Neural cell (in vitro differentiated cells): ENCODE measurements around the gene IDUA. TPM values are rescaled to one million over a fixed set of nuclear protein-coding genes. Genes with fewer than 3 reads are reported as not detected.

Experiments
- H2AFZ ChIP-seq: fragments of 200-600, 300-800 bp; sonication (generic), shearing (Covaris generic); 2 replicates; pipeline ENCODE4 v1.6.0; 2014; ENCODE audit warnings: low read depth, mild to moderate bottlenecking, antibody characterized with exemption, low read length, moderate library complexity
- H3F3A ChIP-seq: fragments of 200-600 bp; shearing (Covaris generic); 2 replicates; pipeline ENCODE4 v1.6.1; 2016; ENCODE audit warnings: mild to moderate bottlenecking, moderate library complexity, mixed read lengths, antibody characterized with exemption, low read length; ENCODE audit not compliant: insufficient read depth, poor library complexity, severe bottlenecking
- H3K27ac ChIP-seq: fragments of 200-600, 300-800 bp; sonication (generic), shearing (Covaris generic); 2 replicates; pipeline ENCODE4 v1.5.1; 2014; ENCODE audit warnings: mild to moderate bottlenecking, low read length, moderate library complexity
- H3K27me3 ChIP-seq: fragments of 300-800, 200-600 bp; sonication (generic), shearing (Covaris generic); 2 replicates; pipeline ENCODE4 v1.6.0; 2014; ENCODE audit warnings: mild to moderate bottlenecking, low read depth, low read length, moderate library complexity; ENCODE audit not compliant: insufficient read depth
- H3K36me3 ChIP-seq: fragments of 300-800, 200-600 bp; sonication (generic), shearing (Covaris generic); 2 replicates; pipeline ENCODE4 v1.5.1; 2014; ENCODE audit warnings: mild to moderate bottlenecking, antibody characterized with exemption, low read length, moderate library complexity; ENCODE audit not compliant: insufficient read depth
- H3K4me2 ChIP-seq: fragments of 300-800, 200-600 bp; sonication (generic), shearing (Covaris generic); 2 replicates; pipeline ENCODE4 v1.6.0; 2014; ENCODE audit warnings: mild to moderate bottlenecking, low read length
- H3K4me3 ChIP-seq: fragments of 300-800, 200-600 bp; sonication (generic), shearing (Covaris generic); 2 replicates; pipeline ENCODE4 v1.5.1; 2014; ENCODE audit warnings: mild to moderate bottlenecking, low read length, moderate library complexity
- H3K79me2 ChIP-seq: fragments of 200-600 bp; shearing (Covaris generic); replicated peaks from 2 replicates; pipeline ENCODE4 v1.6.0; 2014; ENCODE audit warnings: mild to moderate bottlenecking, low read length, moderate library complexity; ENCODE audit not compliant: insufficient read depth
- H3K9ac ChIP-seq: fragments of 300-800, 200-600 bp; sonication (generic), shearing (Covaris generic); 2 replicates; pipeline ENCODE4 v1.6.1; 2016; ENCODE audit warnings: mild to moderate bottlenecking, low read length, mixed read lengths
- H3K9me2 ChIP-seq: fragments of 200-600 bp; shearing (Covaris generic); 2 replicates; pipeline ENCODE4 v1.6.1; 2016; ENCODE audit warnings: mild to moderate bottlenecking, low read length, mixed read lengths; ENCODE audit not compliant: insufficient read depth
- H3K9me3 ChIP-seq: fragments of 200-600, 300-800 bp; sonication (generic), shearing (Covaris generic); 2 replicates; pipeline ENCODE4 v1.6.1; 2016; ENCODE audit warnings: mild to moderate bottlenecking, mixed run types, low read length, moderate library complexity, mixed read lengths
- H4K20me1 ChIP-seq: fragments of 200-600 bp; shearing (Covaris generic); 2 replicates; pipeline ENCODE4 v1.6.1; 2016; ENCODE audit warnings: mild to moderate bottlenecking, mixed run types; ENCODE audit not compliant: insufficient read depth
- CTCF ChIP-seq: fragments of 450-650 bp; IDR thresholded peaks from 2 replicates; pipeline ENCODE4 v1.5.1; 2014; ENCODE audit warnings: antibody characterized with exemption, mild to moderate bottlenecking, moderate library complexity; ENCODE audit not compliant: poor library complexity, severe bottlenecking
- EP300 ChIP-seq: fragments of 450-650 bp; conservative IDR thresholded peaks from 2 replicates; pipeline ENCODE4 v1.6.1; 2014; ENCODE audit warnings: antibody characterized with exemption, mild to moderate bottlenecking, moderate library complexity; ENCODE audit not compliant: poor library complexity, severe bottlenecking
- EZH2 ChIP-seq: fragments of 200-600, 300-800 bp; shearing (Covaris generic), sonication (generic); IDR thresholded peaks from 2 replicates; pipeline ENCODE4 v1.6.1; 2014; ENCODE audit warnings: antibody characterized with exemption, low read length, borderline replicate concordance, mild to moderate bottlenecking; ENCODE audit not compliant: insufficient read depth, poor library complexity, severe bottlenecking
- MXI1 ChIP-seq: fragments of 450-650 bp; conservative IDR thresholded peaks from 2 replicates; pipeline ENCODE4 v1.6.1; 2014; ENCODE audit warnings: antibody characterized with exemption, mild to moderate bottlenecking; ENCODE audit not compliant: poor library complexity, severe bottlenecking
- POLR2AphosphoS5 ChIP-seq: IDR thresholded peaks from 2 replicates; pipeline ENCODE4 v1.6.1; 2012
- RAD21 ChIP-seq: fragments of 450-650 bp; conservative IDR thresholded peaks from 2 replicates; pipeline ENCODE4 v1.6.1; 2014; ENCODE audit warnings: antibody characterized with exemption, mild to moderate bottlenecking, moderate library complexity
- REST ChIP-seq: IDR thresholded peaks from 2 replicates; pipeline ENCODE4 v1.6.1; 2012; ENCODE audit warnings: borderline replicate concordance
- SMC3 ChIP-seq: fragments of 450-650 bp; conservative IDR thresholded peaks from 2 replicates; pipeline ENCODE4 v1.6.1; 2014; ENCODE audit warnings: antibody characterized with exemption, mild to moderate bottlenecking, moderate library complexity; ENCODE audit not compliant: poor library complexity
- TAF1 ChIP-seq: IDR thresholded peaks from 2 replicates; pipeline ENCODE4 v1.6.1; 2012; ENCODE audit warnings: low read depth
- polyA plus RNA-seq: library from polyadenylated mRNA; depleted of rRNA; stranded (reverse); fragments of >200 nt; gene quantifications from 2 replicates; pipeline ENCODE4 v1.2.3, GENCODE V29; 2014

Gene IDUA
- polyA plus RNA-seq, 1 donor from 2014 or later = 12.7 TPM

- Histone ChIP-seq H3K9me3 (no peaks in the 10 kb centered on the region), H3K36me3 (no peaks in the 10 kb centered on the region), H2AFZ (no peak overlapping the region), H3K9ac (no peak overlapping the region), H4K20me1 (no peaks in the 10 kb centered on the region), H3K9me2 (no peaks in the 10 kb centered on the region), H3K4me3 (no peak overlapping the region), H3K79me2 (no peaks in the 10 kb centered on the region), H3K27ac (no peak overlapping the region), H3K4me2 (no peak overlapping the region), H3F3A (no peaks in the 10 kb centered on the region), H3K27me3 (peaks cover 7% of the 10 kb centered on the region)
- TF ChIP-seq POLR2AphosphoS5 (no peak), EP300 (no peak), REST (no peak), TAF1 (no peak), CTCF (no peak), EZH2 (no peak), RAD21 (no peak), MXI1 (no peak), SMC3 (no peak)
These were observed 23.3 kb upstream of the IDUA start for GRCh38 chr4:963276-964225.

GRCh38 chr4:964346-965025 lies 22.4 kb upstream of the IDUA start:
- H3K9me2 ChIP-seq = no peaks in the 10 kb centered on the region
- no peak overlapping the region for H3K4me3 ChIP-seq
- H4K20me1 ChIP-seq = no peaks in the 10 kb centered on the region
- no peak overlapping the region for H3K9ac ChIP-seq
- H3F3A ChIP-seq = no peaks in the 10 kb centered on the region
- no peak overlapping the region for H3K27ac ChIP-seq
- no peaks in the 10 kb centered on the region for H3K36me3 ChIP-seq
- H3K9me3 ChIP-seq = no peaks in the 10 kb centered on the region
- H2AFZ ChIP-seq = no peak overlapping the region
- no peak overlapping the region for H3K4me2 ChIP-seq
- H3K79me2 ChIP-seq = no peaks in the 10 kb centered on the region
- peaks cover 8% of the 10 kb centered on the region for H3K27me3 ChIP-seq
- TF ChIP-seq EZH2 = no peak
